Activated CD8-positive, alpha-beta memory T cell treated with anti-CD3 and anti-CD28 coated beads for 48 hours (primary cell): Measurements from ENCODE around the gene SEPTIN11.

ENCODE experiments used
- DNase-seq, 3 experiments: peaks; one replicate each; pipeline ENCODE4 v3.0.0-alpha.2; 2020; ENCODE audit warnings: low read depth in 2 of 3, low spot score in 2 of 3

Gene SEPTIN11

DNA sequence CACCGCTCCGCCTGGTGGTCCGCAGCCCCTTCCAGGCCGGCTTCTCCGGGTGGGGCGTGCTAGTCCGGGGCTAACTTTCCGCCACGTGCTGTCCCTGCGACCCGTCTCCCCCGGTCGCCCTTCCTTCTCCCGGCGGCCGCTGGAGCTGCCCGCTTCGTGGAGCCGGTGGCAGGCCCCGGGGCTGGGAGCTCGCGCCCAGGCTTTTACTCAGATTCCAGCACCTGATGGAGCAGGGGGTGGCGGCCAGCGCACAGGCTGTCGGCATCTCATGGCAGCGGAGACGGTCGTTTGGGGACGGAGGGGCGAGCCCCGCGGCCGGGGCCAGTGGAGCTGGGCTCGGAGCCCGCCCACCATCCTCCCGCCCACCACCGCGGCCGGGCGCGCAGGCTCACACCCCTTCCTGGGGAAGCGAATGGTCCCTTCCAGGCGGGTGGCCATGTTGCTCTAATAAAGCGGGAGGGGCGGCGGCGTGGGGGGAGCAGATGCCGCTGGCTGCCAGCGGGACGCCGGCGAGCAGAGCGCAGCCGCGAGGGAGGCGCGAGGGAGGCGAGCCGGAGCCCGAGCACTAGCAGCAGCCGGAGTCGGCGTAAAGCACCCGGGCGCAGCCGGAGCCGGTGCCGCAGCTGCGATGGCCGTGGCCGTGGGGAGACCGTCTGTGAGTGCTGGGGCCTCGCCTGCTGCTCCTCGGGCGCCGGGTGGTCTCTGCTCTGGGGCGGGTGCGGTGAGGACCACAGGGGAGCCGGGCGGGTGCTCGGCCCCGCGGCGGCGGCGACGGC, at the start of gene SEPTIN11:
Gene SEPTIN11, plus strand, starts transcription at position 477 of the 776 bp plus-strand sequence. Its CDS starts 152 bp downstream, at position 629.
- peak; percentile 47 to 71 (median 67) for DNase-seq

DNA sequence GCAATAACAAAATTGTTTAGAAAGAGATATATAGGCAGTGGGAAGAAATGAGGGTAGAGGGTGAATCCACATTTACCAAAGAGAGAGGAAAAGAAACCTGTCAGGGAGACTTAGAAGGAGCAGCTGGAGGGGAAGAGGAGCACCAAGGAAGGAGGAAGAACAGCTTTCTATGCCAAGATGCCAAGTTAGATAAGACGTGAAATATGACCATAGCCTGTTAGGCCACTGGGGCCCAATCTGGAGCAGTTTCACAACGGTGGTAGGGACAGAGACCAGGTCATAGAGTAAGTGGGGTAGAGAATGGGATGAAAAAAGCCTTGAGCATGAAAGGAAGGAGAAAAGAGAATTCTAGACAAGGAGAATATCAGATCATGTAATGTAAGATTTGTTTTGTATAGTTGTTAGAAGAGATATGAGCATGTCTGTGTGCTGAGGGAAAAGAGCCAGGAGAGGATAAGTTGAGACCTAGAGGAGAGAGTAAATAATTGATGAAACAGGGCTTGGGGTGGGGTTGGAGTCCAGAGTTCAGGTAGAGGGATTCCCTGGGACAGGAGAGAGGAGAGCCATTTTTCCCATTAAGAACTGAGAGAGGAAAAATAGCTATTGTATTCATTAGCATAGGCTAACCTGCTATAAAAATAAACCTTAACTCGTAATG, 47.2 kb upstream of the SEPTIN11 start:
- no peak for DNase-seq

DNA sequence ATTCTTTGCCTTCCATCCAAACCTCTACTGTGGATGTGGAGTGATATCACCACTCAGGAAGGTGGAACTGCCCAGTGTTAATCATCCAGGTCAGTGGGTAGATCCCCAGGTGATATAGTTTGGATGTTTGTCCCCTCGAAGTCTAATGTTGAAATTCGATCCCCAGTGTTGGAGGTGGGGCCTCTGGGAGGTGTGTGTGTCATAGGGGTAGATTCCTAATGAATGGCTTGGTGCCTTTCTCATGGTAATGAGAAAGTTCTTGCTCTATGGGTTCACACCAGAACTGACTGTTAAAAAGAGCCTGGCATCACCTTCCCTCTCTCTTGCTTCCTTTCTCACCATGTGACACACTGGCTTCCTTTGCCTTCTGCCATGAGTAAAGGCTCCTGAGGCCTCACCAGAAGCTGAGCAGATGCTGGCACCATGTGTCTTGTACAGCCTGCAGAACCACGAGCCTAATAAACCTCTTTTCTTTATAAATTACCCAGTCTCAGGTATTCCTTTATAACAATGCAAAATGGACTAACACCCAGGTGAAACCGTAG, 44.8 kb upstream of the SEPTIN11 start:
- no peak for DNase-seq

DNA sequence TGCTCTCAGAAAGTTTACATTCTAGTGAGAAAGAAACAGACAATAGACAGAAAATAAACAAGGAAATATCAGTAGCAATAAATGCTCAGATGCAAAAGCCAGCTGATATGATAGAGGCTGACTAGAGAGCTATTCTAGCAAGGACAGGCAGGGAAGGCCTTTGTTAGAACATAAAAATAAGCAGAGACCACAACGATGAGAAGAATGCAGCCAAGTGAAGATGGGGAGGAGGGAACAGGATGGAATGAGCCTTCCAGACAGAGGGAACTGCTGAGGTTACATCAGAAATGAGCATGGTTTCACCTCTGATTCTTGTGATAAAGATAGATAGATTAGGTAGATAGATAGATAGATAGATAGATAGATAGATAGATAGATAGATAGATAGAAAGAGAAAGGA, 44.0 kb upstream of the SEPTIN11 start:
- DNase-seq, result no peak

DNA sequence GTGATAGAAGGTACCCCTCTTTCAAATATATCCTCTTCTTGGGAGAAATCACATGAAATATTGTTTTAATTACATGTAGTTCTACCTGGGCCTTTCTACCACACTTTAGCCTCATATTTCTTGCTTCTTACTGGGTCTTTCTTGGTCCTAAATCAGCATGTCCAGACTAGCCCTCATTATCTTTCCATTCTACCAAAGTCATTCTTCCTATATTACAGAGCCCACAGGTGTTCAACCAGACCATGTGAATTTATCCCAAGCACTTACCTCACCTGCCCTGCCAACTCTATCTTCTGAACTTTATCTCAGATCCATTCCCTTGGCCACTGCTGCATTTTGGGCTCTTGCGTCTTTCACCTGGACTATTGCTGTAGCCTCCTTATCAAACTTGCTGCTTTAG, 39.8 kb upstream of the SEPTIN11 start:
- DNase-seq, result no peak

DNA sequence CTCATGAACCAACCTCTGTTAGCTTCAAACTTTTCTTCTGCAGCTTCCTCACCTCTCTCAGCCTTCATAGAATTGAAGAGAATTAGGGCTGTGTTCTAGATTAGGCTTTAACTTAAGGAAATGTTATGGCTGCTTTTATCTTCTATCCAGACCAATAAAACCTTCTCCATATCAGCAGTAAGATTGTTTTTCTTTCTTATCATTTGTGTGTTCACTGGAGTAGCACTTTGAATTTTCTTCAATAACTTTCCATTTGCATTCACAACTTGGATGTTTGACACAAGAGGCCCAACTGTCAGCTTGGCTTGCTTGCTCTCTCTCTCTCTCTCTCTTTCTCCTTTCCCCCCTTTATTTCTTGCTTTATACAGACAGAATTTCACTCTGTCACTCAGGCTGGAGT, 28.8 kb upstream of the SEPTIN11 start:
- no peak for DNase-seq

DNA sequence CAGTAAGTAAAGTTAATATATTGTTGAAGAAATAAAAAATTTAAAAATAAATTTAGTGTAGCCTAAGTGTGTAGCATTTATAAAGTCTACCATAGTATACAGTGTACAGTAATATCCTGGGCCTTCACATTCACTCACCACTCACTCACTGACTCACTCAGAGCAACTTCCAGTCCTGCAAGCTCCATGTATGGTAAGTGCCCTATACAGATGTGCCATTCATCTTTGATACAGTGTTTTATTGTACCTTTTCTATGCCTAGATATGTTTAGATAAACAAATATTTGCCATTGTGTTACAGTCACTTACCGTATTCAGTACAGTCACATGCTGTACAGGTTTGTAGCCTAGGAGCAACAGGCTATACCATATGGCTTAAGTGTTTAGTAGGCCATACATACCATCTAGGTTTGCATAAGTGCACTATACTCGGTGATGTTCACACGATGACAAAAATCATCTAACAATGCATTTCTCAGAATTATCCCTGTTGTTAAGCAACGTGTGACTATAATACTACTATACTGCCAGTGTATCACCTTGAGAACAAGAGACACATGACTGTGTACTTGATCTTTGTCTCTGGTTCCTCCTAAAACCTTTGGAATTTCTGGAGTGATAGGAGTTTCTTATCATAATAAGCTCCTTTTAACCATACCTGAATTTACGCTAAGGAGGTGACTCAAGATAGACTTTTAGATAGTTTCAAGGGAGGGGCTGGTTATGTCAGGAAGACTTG, 25.8 kb upstream of the SEPTIN11 start:
- no peak for DNase-seq

DNA sequence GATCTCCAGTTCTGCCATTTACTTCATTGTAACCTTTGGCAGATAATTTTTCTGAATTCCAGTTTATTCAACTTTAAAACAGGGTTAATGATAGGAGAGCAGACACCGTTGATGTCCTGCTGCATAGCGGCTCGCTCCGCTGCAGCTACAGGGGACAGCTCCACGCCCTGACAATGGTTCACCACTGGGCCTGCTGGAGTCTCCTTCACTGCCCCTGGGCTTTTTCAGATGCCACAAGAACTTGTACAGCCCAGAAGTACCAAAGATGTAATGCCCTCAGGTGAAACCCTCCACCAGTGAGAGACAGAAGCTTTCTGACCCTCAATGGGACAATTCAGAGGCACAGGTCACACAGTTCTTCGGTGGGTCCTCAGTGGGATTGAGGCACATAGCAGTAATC, 22.7 kb upstream of the SEPTIN11 start:
- DNase-seq, result no peak

DNA sequence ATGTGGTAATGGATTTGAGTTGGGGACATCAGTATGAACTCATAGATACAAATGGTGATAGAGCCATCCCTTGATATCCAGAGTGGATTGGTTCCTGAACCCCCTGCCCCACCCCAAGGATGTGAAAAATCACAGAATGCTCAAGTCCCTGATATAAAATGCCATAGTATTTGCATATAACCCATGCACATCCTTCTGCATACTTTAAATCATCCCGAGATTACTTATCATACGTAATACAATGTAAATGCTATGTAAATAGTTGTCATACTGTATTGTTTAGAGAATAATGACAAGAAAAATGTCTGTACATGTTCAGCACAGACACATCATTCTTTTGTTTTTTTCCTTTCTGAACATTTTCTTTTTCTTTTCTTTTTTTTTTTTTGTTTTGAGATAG, 18.9 kb upstream of the SEPTIN11 start:
- DNase-seq, result no peak

DNA sequence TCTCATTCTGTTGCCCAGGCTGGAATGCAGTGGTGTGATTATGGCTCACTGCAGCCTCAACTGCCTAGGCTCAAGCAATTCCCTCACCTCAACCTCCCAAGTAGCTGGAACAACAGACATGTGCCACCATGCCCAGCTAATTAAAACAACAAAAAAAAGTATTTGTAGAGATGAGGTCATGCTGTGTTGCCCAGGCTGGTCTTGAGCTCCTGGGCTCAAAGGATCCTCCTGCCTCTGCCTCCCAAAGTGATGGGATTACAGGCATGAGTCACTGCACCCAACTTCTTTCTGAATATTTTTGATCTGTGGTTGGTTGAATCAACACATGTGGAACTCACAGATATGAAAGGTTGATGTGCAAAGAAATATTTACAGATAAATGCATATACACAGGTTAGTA, 18.5 kb upstream of the SEPTIN11 start:
- DNase-seq, result no peak

DNA sequence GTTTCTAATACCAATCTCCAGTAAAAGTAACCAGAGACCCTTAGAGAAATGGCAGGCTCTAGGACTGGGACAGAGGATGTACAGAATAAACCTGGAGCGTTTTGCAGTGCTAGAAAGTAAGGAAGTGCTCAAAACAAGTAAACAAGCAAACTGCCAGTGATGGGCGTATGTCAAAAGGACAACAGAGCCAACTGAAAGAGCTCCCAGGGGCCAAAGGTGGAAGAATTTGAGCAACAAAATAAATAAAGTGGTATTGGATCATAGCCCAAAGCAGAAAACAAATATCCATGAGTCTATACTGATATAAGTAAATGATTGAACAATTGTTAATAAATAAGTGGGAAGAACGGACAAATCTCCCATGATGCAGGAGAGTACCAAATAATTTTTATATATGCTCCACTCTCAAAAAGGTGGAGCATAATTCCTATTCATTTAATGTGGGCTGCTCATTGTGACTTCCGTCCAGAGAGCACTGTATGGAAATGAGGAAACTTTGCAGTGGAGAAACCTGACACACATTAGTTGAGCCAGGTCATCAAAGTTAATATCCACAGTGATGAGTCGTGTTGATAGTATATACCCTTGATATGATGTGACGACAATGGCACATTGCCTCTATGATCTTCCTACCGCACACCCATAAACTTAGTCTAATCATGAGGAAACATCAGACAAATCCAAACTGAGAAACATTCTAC, 17.8 kb upstream of the SEPTIN11 start:
- DNase-seq, result no peak

DNA sequence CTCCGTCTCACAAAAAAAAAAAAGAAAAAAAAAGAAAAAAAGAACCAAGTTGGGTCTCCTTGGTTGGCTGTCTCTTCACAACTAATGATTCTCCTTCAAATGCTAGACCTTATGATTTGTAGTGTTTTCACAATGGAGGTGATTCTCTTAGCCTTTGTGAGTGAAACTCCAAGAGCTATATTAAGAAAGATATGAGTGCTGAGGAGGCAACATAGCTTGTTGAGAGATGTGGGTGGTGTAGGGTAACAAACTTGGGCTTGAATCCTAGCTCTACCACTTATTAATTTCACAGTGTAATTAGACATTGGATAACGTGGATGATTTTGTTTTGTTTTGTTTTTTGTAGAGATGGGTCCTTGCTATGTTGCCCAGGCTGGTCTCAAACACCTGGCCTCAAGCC, 10.4 kb upstream of the SEPTIN11 start:
- DNase-seq, result no peak

DNA sequence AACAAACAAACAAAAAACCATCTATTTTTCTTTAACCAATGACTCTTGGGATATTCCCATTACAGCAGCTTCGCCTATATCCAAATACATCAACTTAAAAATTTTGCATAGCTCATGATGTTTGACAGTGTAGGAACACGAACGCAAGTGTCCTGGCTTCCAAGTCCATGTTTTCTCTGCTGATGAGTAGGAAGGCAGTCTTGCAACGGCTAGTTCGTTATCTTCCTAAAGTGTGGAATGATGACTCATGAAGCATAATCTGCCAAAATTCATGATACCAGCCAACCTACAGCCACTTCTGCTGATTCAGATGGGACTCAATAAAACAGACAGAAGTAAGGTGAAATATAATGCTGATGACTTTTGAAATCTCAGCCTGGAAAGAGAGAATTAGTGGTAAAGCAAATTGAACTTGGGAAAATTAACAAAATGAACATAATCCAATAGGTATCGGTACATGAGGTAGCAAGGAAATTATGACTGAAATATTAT, 6.4 kb upstream of the SEPTIN11 start:
- no peak for DNase-seq

DNA sequence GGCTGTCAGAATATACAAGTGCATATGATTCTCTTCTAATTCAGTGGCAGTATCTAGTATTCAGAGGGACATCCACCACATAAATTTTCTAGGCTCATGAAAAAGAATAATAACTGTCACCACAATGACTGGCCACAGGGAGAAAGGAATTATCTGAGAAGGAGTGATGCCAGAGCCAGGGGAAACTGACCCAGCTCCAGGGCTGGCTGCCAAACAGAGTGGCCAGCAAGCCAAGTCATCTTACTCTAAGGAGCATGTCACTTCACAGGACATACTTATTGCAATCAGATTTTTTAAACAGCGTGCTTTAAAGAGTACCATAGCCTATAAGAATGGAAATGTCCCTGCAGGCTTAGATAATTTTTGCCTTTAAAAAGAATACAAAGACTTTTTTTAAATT, 5.8 kb upstream of the SEPTIN11 start:
- no peak for DNase-seq

DNA sequence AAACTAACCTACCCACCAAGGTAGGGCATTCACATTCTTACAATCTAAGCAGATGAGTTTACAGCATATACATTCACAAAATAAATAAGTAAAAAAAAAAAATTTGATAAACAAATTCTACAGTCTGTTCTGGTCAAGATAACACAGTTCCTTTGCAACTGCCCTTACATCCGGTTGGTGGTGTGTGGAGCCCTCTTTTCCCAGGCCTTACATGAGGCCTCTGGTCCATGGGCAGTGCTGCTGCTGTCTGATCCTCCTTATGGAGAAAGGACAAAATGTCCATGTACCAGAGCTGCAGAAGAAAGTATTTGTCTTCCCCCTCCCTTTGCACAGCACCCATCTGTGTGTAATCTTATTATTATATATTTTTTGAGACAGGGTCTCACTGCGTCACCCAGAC, 2.2 kb upstream of the SEPTIN11 start:
- DNase-seq, result no peak

DNA sequence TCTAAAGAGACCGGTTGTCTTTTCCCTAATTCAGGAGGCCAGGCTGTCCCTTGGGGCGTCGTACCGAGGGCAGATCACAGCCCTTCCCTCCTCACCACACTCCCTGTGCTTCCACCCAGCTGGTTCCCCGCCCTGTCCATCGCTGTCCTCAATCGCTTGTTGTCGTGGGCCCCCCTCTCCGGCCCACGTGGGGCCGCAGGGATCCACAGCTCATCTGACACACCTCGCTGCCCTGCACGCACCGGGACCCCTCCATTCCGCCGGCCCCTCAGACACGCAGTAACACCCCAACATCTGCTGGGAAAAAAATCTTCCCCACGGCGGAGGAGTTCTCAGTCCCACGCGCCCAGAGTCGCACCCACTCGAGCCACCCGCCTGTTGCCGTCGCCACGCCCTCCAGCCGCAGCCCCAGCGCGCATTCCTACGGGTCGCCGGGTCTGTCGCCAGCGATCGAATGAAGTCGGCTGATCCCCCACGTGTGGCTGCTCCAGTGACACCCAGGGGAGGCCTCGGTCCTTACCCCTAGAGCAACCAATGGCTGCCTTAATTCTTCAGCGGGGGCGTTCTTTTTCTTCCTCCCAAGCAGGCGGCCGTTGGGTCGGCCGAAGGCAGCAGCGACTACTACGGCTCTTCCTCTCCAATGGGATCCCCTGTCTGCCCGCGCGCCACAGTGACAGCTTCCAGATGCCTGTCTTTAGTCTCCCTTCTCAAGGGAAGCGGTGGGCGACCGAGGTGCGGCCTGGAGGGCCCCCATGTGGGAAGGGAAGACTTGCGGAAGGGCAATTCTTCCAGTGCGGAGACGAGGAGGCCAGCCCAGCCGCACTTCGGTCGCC, 893 bp upstream of the SEPTIN11 start:
- peak in 2 of 3 experiments; percentile 30 to 32 for DNase-seq

DNA sequence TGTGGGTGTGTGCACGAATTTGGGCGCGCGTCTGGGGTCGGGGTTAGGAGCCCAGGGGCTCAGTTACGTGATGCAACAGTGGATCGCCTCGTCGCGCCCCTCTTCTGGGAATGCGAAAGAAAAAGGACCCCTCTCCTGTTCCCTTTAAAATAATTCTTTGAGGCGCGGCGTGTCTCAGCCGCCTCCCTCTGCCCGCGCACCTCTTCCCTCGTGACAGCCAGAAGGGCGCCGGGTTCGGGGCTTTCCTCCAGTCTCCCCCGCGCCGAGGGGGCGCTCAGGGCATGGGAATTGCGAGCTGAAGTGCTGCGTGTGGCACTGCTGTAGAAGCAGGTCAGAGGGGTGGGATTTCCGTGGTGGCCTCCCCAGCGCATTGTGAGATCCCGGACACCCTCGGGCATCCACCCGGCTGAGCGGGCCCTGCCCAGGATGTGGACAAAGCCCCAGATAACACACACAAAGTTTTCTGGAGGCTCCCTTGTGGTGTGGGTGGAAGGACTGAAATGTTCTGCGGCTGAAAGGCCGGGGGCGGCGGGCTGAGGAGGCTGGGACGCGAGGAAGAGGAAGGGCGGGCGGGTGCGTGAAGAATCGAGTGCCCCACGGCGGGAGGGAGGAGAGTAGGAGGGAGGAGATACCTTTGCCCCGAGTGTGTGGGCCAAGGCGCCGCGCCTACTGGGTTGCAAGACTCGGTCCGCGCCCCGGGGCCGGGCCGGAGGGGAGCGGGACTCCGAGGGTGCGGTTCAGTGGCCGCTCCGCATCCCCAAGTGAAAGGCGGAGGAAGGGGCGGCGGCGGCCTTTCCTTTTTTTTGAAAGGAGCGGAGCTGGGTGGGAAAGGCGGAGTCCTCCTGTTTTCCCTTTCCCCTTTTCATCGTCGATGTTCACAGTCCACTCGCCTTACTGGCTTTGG, 752 bp downstream of the SEPTIN11 start:
- peak in 2 of 3 experiments; percentile 26 to 42 for DNase-seq

DNA sequence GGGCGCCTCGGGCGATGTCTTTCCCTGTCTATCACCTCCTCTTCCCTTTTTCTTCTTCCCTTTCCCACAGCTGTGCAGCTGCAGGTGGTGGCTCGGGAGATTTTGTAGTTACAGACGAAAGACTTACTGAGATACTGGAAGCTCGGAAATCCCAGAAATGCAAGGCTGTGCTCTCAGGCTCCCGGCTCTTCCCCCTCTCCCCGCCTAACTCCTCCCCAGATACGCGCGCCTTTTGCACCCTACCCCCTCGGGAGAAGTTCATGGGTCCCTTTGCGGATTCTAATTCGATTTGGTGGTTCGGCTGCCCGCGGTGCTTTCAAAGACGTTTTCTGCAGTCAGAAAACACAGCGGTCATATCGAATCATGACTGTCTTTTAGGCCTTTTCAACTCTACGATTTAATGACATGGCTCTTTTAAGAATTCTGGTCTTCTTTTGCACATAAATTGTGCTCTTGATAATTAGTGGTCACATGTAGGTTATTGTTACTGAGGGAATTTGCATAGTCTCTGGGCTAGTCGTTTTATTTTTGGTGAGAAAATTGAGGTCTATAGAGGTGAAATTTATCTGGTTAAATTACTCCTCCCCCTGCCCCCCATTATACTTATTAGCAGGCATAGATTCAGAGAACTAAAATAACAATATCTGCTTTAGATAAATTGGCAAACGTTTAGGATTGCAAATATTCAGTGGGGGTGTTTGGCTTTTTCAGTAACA, 1.6 kb downstream of the SEPTIN11 start:
- DNase-seq, result no peak

DNA sequence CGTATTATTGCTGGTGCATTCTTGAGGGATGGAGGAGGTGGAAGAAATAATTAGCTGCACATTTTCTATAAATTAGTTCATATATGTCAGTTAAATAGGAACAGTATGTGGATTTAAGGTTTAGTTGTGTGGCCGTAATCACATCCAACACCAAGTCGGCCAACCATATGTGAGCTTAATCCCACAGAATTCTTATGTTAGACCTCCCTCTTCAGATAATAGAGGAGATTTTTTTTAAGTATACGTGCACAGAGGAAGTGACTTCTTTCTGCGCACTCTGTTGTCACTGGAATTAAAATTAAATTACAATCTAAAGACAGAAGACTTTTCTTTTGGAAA, 2.1 kb downstream of the SEPTIN11 start:
- DNase-seq, result no peak
